ENCODE data around the gene ALDOB. TPM values are rescaled to one million over a fixed set of nuclear protein-coding genes. Genes with fewer than 3 reads are reported as not detected.

Gene ALDOB
- total RNA-seq, 1 donor from 2014 or later: not detected

DNA sequence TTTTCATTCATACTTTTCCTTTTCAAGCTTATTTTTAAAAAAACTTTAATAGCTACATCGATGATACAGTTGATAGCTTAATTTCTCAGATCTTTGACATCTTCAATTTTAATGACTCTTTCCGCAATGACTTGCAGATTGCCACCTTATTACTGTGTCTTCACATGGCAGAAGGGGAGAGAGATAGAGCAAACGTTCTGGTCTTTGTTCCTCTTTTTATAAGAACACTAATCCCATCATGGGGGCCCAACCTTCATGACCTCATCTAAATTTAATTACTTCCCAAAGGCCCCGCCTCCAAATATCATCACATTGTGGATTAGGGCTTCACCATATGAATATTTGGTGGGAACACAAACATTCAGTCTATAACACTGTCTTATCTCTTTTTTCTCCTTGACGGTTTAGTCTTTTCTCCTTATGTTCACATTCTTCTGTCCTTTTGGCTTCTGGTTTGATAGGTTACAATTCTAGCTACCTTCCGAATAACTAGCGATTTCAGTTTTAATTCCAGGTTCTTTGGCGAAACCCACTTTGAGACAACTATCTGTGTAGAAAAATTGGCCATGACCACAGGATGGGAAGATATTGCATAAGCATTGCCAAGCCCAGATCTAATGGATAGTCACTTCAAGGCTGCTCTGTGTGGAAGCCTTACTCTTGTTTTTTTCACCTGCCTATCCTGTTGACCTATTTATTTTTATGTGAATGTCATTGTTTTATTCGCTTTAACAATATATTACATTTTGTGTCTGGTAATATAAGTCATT is 31.9 kb downstream of the ALDOB start:
- Histone ChIP-seq H3K9me3 (peaks cover 37% of the 10 kb centered on the region), H3K36me3 (peaks cover 81% of the 10 kb centered on the region)
- intact Hi-C loops (cut with DNase I): no loop called here

GRCh38 chr9:101400120-101400519 is 35.5 kb downstream of the ALDOB start:
- no peak for TF ChIP-seq CTCF (IDR thresholded peaks at IDR 0.05)
- no peak for DNase-seq
- Histone ChIP-seq H3K4me3 (peak overlapping the region; percentile 61), H3K36me3 (peaks cover 47% of the 10 kb centered on the region), H3K9me3 (peaks cover 5% of the 10 kb centered on the region), H3K27ac (no peak overlapping the region), H3K4me1 (peaks cover 33% of the 10 kb centered on the region), H3K27me3 (no peaks in the 10 kb centered on the region)
- intact Hi-C loops (cut with DNase I): no loop called here
- no peak for ATAC-seq

More for the DNA sequence above, 31.9 kb downstream of the ALDOB start:
- H3K27me3 ChIP-seq: no peaks in the 10 kb centered on the region
- H3K27ac ChIP-seq: no peak overlapping the region
- H3K4me3 ChIP-seq: no peak overlapping the region
- DNase-seq (no peak), ATAC-seq (no peak)
- H3K4me1 ChIP-seq: peaks cover 19% of the 10 kb centered on the region
- no peak for TF ChIP-seq CTCF (IDR thresholded peaks at IDR 0.05)

- peaks cover 5% of the 10 kb centered on the region for H3K9me3 ChIP-seq
- H3K4me1 ChIP-seq: peaks cover 33% of the 10 kb centered on the region
- intact Hi-C loops (cut with DNase I): no loop called here
- TF ChIP-seq CTCF (IDR thresholded peaks at IDR 0.05): no peak
- H3K27me3 ChIP-seq: no peaks in the 10 kb centered on the region
- H3K36me3 ChIP-seq: peaks cover 42% of the 10 kb centered on the region
- H3K4me3 ChIP-seq: peak overlapping the region; percentile 61
- DNase-seq: no peak
- peak overlapping the region; percentile 85 for H3K27ac ChIP-seq
- ATAC-seq: no peak
Observed at GRCh38 chr9:101399643-101399970, 36.0 kb downstream of the ALDOB start.

GRCh38 chr9:101398930-101399642 is 36.5 kb downstream of the ALDOB start:
- DNase-seq: no peak
- Histone ChIP-seq H3K9me3 (peaks cover 5% of the 10 kb centered on the region), H3K27ac (peak overlapping the region; percentile 85), H3K4me3 (peak overlapping the region; percentile 61), H3K4me1 (peaks cover 33% of the 10 kb centered on the region), H3K27me3 (no peaks in the 10 kb centered on the region), H3K36me3 (peaks cover 37% of the 10 kb centered on the region)
- TF ChIP-seq CTCF (IDR thresholded peaks at IDR 0.05): no peak
- ATAC-seq: no peak
- intact Hi-C loops (cut with DNase I): no loop called here

GRCh38 chr9:101398068-101398929 is 37.3 kb downstream of the ALDOB start, which contains the start of the genes MRPL50 and ZNF189:
Gene MRPL50, minus strand, starts transcription at chr9:101398618. Its CDS starts 26 bp downstream, at chr9:101398592.
Gene ZNF189, plus strand, starts transcription at chr9:101398851. Its CDS starts 306 bp downstream, at chr9:101399157.
- Histone ChIP-seq H3K9me3 (peaks cover 2% of the 10 kb centered on the region), H3K27ac (peak within 1 kb of the TSS; percentile 85), H3K4me3 (peak within 1 kb of the TSS; percentile 61), H3K4me1 (peaks cover 33% of the 10 kb centered on the region), H3K27me3 (no peaks in the 10 kb centered on the region), H3K36me3 (peaks cover 29% of the 10 kb centered on the region)
- intact Hi-C loops (cut with DNase I): no loop called here
- DNase-seq (peak; percentile 98), ATAC-seq (peak; percentile 99)
- TF ChIP-seq CTCF (IDR thresholded peaks at IDR 0.05): no peak
